AG09309 (cell line): ENCODE measurements around the gene RITA1.

ENCODE experiments used
- DNase-seq: peaks from one replicate; pipeline ENCODE4 v3.0.0-alpha.2; 2010; ENCODE audit warnings: low read depth
- H3K4me3 ChIP-seq: 2 replicates; pipeline ENCODE4 v1.5.1; 2011; ENCODE audit warnings: mild to moderate bottlenecking, low read depth, low read length, moderate library complexity; ENCODE audit not compliant: control insufficient read depth
- CTCF ChIP-seq: IDR thresholded peaks from 2 replicates; pipeline ENCODE4 v1.5.1; 2011; ENCODE audit warnings: mild to moderate bottlenecking, low read depth, low read length, inconsistent platforms; ENCODE audit not compliant: insufficient read depth, control insufficient read depth; ENCODE audit errors: missing control alignments

RITA1 gene

DNA sequence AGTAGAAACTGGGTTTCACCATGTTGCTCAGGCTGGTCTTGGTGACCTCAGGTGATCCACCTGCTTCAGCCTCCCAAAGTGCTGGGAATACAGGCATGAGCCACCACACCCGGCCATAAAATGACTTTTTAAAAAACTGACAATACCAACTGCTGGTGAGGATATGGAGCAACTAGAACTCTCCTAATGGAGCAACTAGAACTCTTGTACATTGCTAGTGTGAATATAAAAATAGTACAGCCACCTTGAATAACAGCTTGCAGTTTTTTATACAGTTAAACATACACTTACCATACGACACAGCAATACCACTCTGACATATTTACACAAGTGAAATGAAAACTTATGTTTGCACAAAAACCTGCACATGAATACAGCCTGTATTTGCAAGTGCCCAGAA is 38.5 kb upstream of the RITA1 start:
- TF ChIP-seq CTCF, result no peak
- DNase-seq, result no peak
- H3K4me3 ChIP-seq, result no peak overlapping the region

- no peak within 1 kb of the TSS for H3K4me3 ChIP-seq
- DNase-seq, result peak; percentile 49
- TF ChIP-seq CTCF, result no peak
Measured at GRCh38 chr12:113149361-113150150, 36.0 kb upstream of the RITA1 start, which contains the start of gene CFAP73. CFAP73 (plus strand) TSS chr12:113149724; CDS start chr12:113149858, 134 bp downstream.

- no peak for TF ChIP-seq CTCF
- DNase-seq, result no peak
- no peak overlapping the region for H3K4me3 ChIP-seq
Measured at GRCh38 chr12:113151655-113152054, 33.9 kb upstream of the RITA1 start.

DNA sequence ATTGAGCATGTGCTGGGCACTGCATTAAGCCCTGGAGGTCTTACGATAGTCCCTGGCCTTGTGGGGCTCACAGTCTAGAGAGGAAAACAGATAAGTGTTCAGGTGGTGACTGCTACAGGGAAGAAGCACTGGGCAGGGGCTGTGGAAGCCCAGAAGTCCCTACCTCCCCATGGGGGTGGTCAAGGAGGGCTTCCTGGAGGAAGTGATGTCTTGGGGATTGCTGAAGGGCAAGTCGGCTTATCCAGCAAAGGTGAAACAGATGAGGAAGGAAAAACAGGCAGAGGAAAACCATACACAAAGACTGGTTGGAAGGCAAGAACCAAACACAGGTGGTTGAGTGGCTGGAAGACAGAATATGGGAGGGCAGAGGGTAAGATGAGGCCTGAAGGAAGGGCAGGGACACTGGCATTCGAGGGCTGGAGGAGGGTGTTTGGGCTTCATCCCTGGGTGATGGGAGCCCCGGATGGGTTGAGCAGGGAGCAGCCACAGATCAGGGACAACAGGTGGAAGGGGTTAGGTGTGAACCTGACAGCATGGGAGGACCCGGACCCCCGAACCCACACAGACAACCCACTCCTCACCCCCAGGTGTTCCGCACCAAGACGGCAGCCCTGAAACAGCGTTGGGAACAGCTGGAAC is 33.2 kb upstream of the RITA1 start:
- TF ChIP-seq CTCF, result no peak
- DNase-seq, result no peak
- H3K4me3 ChIP-seq, result no peak overlapping the region

- H3K4me3 ChIP-seq, result peak overlapping the region; percentile 36
Measured at GRCh38 chr12:113152835-113153814, 32.4 kb upstream of the RITA1 start.

More at GRCh38 chr12:113152835-113153814, 32.4 kb upstream of the RITA1 start:
- peak; percentile 56 for TF ChIP-seq CTCF
- DNase-seq, result peak; percentile 33
